ENCODE measurements around the gene CPNE4.

GRCh38 chr3:132004571-132004970, 30.2 kb downstream of the CPNE4 start:
- no peak for TF ChIP-seq CTCF (IDR thresholded peaks at IDR 0.05)
- no peak for TF ChIP-seq POLR2A (IDR thresholded peaks at IDR 0.05)
